ENCODE data around the gene FAM219A.
"Not testable (repeated sequence)": the region's sequence is repeated elsewhere in the genome, so short reads cannot be mapped to it uniquely, and the experiment has no call there.

FAM219A gene

GRCh38 chr9:34482746-34483145 lies 24.4 kb upstream of the FAM219A start:
- not testable (repeated sequence) for DNase-seq

- DNase-seq: not testable (repeated sequence)
Observed at GRCh38 chr9:34481620-34482019, 23.2 kb upstream of the FAM219A start.

GRCh38 chr9:34479431-34479866 lies 21.1 kb upstream of the FAM219A start:
- DNase-seq: no peak

- DNase-seq: no peak
Observed at GRCh38 chr9:34477541-34477940, 19.2 kb upstream of the FAM219A start.

- DNase-seq: no peak
Observed at GRCh38 chr9:34475097-34475496, 16.7 kb upstream of the FAM219A start.

GRCh38 chr9:34465468-34465867 lies 7.1 kb upstream of the FAM219A start:
- no peak for DNase-seq

GRCh38 chr9:34464571-34464970 lies 6.2 kb upstream of the FAM219A start:
- no peak for DNase-seq

GRCh38 chr9:34463901-34464232 lies 5.5 kb upstream of the FAM219A start:
- DNase-seq: no peak

GRCh38 chr9:34463098-34463900 lies 4.9 kb upstream of the FAM219A start:
- DNase-seq: peak; percentile 42

GRCh38 chr9:34459941-34460340 lies 1.6 kb upstream of the FAM219A start:
- no peak for DNase-seq

GRCh38 chr9:34459356-34459755 lies 986 bp upstream of the FAM219A start:
- DNase-seq: no peak

- DNase-seq: no peak
Observed at GRCh38 chr9:34458959-34459340, 580 bp upstream of the FAM219A start.

- no peak for DNase-seq
Observed at GRCh38 chr9:34457266-34458012, 931 bp downstream of the FAM219A start.

- DNase-seq: no peak
Observed at GRCh38 chr9:34456746-34457145, 1.6 kb downstream of the FAM219A start.

- DNase-seq: no peak
Observed at GRCh38 chr9:34456151-34456550, 2.2 kb downstream of the FAM219A start.

- DNase-seq: no peak
Observed at GRCh38 chr9:34454571-34455065, 3.8 kb downstream of the FAM219A start.

- no peak for DNase-seq
Observed at GRCh38 chr9:34452568-34452967, 5.8 kb downstream of the FAM219A start.

GRCh38 chr9:34451545-34451944 lies 6.8 kb downstream of the FAM219A start:
- DNase-seq: no peak

GRCh38 chr9:34451135-34451534 lies 7.2 kb downstream of the FAM219A start:
- no peak for DNase-seq

GRCh38 chr9:34450644-34451043 lies 7.7 kb downstream of the FAM219A start:
- DNase-seq: no peak

GRCh38 chr9:34446951-34447350 lies 11.4 kb downstream of the FAM219A start:
- DNase-seq: no peak

GRCh38 chr9:34446468-34446891 lies 11.9 kb downstream of the FAM219A start:
- no peak for DNase-seq

- DNase-seq: no peak
Observed at GRCh38 chr9:34443976-34444375, 14.4 kb downstream of the FAM219A start.

GRCh38 chr9:34443533-34443932 lies 14.8 kb downstream of the FAM219A start:
- DNase-seq: no peak

Measured in activated naive CD4-positive, alpha-beta T cell treated with anti-CD3 and anti-CD28 coated beads, Interleukin-2, amount 50 U/mL, for 16 hours (primary cell).